Measurements from ENCODE around the gene ARHGEF1. TPM values are rescaled to one million over a fixed set of nuclear protein-coding genes. Genes with fewer than 3 reads are reported as not detected.
"Not testable (repeated sequence)": the region's sequence is repeated elsewhere in the genome, so short reads cannot be mapped to it uniquely, and the experiment has no call there.

Gene ARHGEF1
- total RNA-seq, 1 donor from 2014 or later, result 392 TPM

- Mint-ChIP-seq H3K27me3 (ENCODE audit: insufficient read depth) (peaks cover 24% of the 10 kb centered on the region), H3K36me3 (ENCODE audit: low read depth) (no peaks in the 10 kb centered on the region), H3K9me3 (no peaks in the 10 kb centered on the region), H3K27ac (no peak overlapping the region), H3K4me1 (ENCODE audit: low read depth) (peaks cover 50% of the 10 kb centered on the region), H3K4me3 (no peak overlapping the region)
- DNase-seq (ENCODE audit: low spot score), result no peak
- intact Hi-C loops (cut with micrococcal nuclease), result no loop called here
Observed at GRCh38 chr19:41932259-41932719, 49.3 kb downstream of the ARHGEF1 start.

GRCh38 chr19:41932720-41933332, 49.8 kb downstream of the ARHGEF1 start:
- Mint-ChIP-seq H3K4me3 (no peak overlapping the region), H3K27me3 (ENCODE audit: insufficient read depth) (peaks cover 24% of the 10 kb centered on the region), H3K9me3 (no peaks in the 10 kb centered on the region), H3K36me3 (ENCODE audit: low read depth) (no peaks in the 10 kb centered on the region), H3K4me1 (ENCODE audit: low read depth) (peaks cover 54% of the 10 kb centered on the region), H3K27ac (no peak overlapping the region)
- DNase-seq (ENCODE audit: low spot score), result no peak
- intact Hi-C loops (cut with micrococcal nuclease), result no loop called here

GRCh38 chr19:41933693-41934426, 50.9 kb downstream of the ARHGEF1 start:
- Mint-ChIP-seq H3K27ac (peak overlapping the region; percentile 53), H3K4me3 (peak overlapping the region; percentile 2), H3K9me3 (no peaks in the 10 kb centered on the region), H3K27me3 (ENCODE audit: insufficient read depth) (peaks cover 24% of the 10 kb centered on the region), H3K4me1 (ENCODE audit: low read depth) (peaks cover 52% of the 10 kb centered on the region), H3K36me3 (ENCODE audit: low read depth) (no peaks in the 10 kb centered on the region)
- no peak for DNase-seq (ENCODE audit: low spot score)
- intact Hi-C loops (cut with micrococcal nuclease), result no loop called here

- peak; percentile 61 for DNase-seq (ENCODE audit: low spot score)
- Mint-ChIP-seq H3K36me3 (ENCODE audit: low read depth) (no peaks in the 10 kb centered on the region), H3K4me3 (peak overlapping the region; percentile 13), H3K27ac (peak overlapping the region; percentile 77), H3K4me1 (ENCODE audit: low read depth) (peaks cover 44% of the 10 kb centered on the region), H3K9me3 (no peaks in the 10 kb centered on the region), H3K27me3 (ENCODE audit: insufficient read depth) (peaks cover 24% of the 10 kb centered on the region)
- intact Hi-C loops (cut with micrococcal nuclease), result loop anchor here (1.0 kb wide), 2 partner anchors 16 to 62 kb away; no protein-coding TSS in a partner anchor
Observed at GRCh38 chr19:41934849-41935374, 51.9 kb downstream of the ARHGEF1 start.

GRCh38 chr19:41935760-41936415, 52.9 kb downstream of the ARHGEF1 start:
- Mint-ChIP-seq H3K4me1 (ENCODE audit: low read depth) (peaks cover 35% of the 10 kb centered on the region), H3K36me3 (ENCODE audit: low read depth) (no peaks in the 10 kb centered on the region), H3K27ac (peak overlapping the region; percentile 35), H3K9me3 (no peaks in the 10 kb centered on the region), H3K27me3 (ENCODE audit: insufficient read depth) (peaks cover 26% of the 10 kb centered on the region), H3K4me3 (no peak overlapping the region)
- DNase-seq (ENCODE audit: low spot score), result no peak
- intact Hi-C loops (cut with micrococcal nuclease), result loop anchor here (1.0 kb wide), 2 partner anchors 15 to 63 kb away; no protein-coding TSS in a partner anchor

GRCh38 chr19:41936416-41936850, 53.4 kb downstream of the ARHGEF1 start:
- peaks cover 38% of the 10 kb centered on the region for H3K4me1 Mint-ChIP-seq (ENCODE audit: low read depth)

GRCh38 chr19:41936961-41937360, 54.0 kb downstream of the ARHGEF1 start:
- intact Hi-C loops (cut with micrococcal nuclease), result no loop called here
- Mint-ChIP-seq H3K27me3 (ENCODE audit: insufficient read depth) (peaks cover 31% of the 10 kb centered on the region), H3K4me1 (ENCODE audit: low read depth) (peaks cover 42% of the 10 kb centered on the region), H3K36me3 (ENCODE audit: low read depth) (no peaks in the 10 kb centered on the region), H3K27ac (peak overlapping the region; percentile 40), H3K4me3 (no peak overlapping the region), H3K9me3 (no peaks in the 10 kb centered on the region)
- no peak for DNase-seq (ENCODE audit: low spot score)

More at GRCh38 chr19:41936416-41936850, 53.4 kb downstream of the ARHGEF1 start:
- no peaks in the 10 kb centered on the region for H3K9me3 Mint-ChIP-seq
- no peak for DNase-seq (ENCODE audit: low spot score)
- peaks cover 26% of the 10 kb centered on the region for H3K27me3 Mint-ChIP-seq (ENCODE audit: insufficient read depth)
- intact Hi-C loops (cut with micrococcal nuclease), result no loop called here
- peak overlapping the region; percentile 40 for H3K27ac Mint-ChIP-seq
- no peaks in the 10 kb centered on the region for H3K36me3 Mint-ChIP-seq (ENCODE audit: low read depth)
- H3K4me3 Mint-ChIP-seq, result peak overlapping the region; percentile 16

- Mint-ChIP-seq H3K4me3 (no peak overlapping the region), H3K9me3 (no peaks in the 10 kb centered on the region), H3K36me3 (ENCODE audit: low read depth) (peaks cover 1% of the 10 kb centered on the region), H3K27ac (peak overlapping the region; percentile 7), H3K27me3 (ENCODE audit: insufficient read depth) (peaks cover 28% of the 10 kb centered on the region), H3K4me1 (ENCODE audit: low read depth) (peaks cover 44% of the 10 kb centered on the region)
- no peak for DNase-seq (ENCODE audit: low spot score)
- intact Hi-C loops (cut with micrococcal nuclease), result no loop called here
Observed at GRCh38 chr19:41937525-41938468, 54.8 kb downstream of the ARHGEF1 start.

- H3K9me3 Mint-ChIP-seq; H3K36me3 Mint-ChIP-seq (ENCODE audit: low read depth); H3K27ac Mint-ChIP-seq; intact Hi-C loops (cut with micrococcal nuclease); DNase-seq (ENCODE audit: low spot score): not testable (repeated sequence)
- H3K4me1 Mint-ChIP-seq (ENCODE audit: low read depth), result peaks cover 41% of the 10 kb centered on the region
- H3K4me3 Mint-ChIP-seq, result peak overlapping the region; percentile 28
- H3K27me3 Mint-ChIP-seq (ENCODE audit: insufficient read depth), result peaks cover 20% of the 10 kb centered on the region
Observed at GRCh38 chr19:41939209-41939608, 56.2 kb downstream of the ARHGEF1 start.

- Mint-ChIP-seq H3K4me3 (peak overlapping the region; percentile 85), H3K4me1 (ENCODE audit: low read depth) (peaks cover 43% of the 10 kb centered on the region), H3K27ac (peak overlapping the region; percentile 83), H3K36me3 (ENCODE audit: low read depth) (peaks cover 3% of the 10 kb centered on the region), H3K27me3 (ENCODE audit: insufficient read depth) (peaks cover 16% of the 10 kb centered on the region), H3K9me3 (no peaks in the 10 kb centered on the region)
- DNase-seq (ENCODE audit: low spot score), result no peak
- intact Hi-C loops (cut with micrococcal nuclease), result loop anchor here (10.0 kb wide), 1 partner anchor 395 kb away; no protein-coding TSS in a partner anchor
Observed at GRCh38 chr19:41939861-41940730, 57.1 kb downstream of the ARHGEF1 start.

GRCh38 chr19:41940731-41941409, 57.9 kb downstream of the ARHGEF1 start:
- DNase-seq (ENCODE audit: low spot score), result no peak
- H3K36me3 Mint-ChIP-seq (ENCODE audit: low read depth), result peaks cover 3% of the 10 kb centered on the region
- H3K9me3 Mint-ChIP-seq, result no peaks in the 10 kb centered on the region
- intact Hi-C loops (cut with micrococcal nuclease), result loop anchor here (10.0 kb wide), 1 partner anchor 396 kb away; no protein-coding TSS in a partner anchor
- peak overlapping the region; percentile 83 for H3K27ac Mint-ChIP-seq
- peak overlapping the region; percentile 85 for H3K4me3 Mint-ChIP-seq
- peaks cover 13% of the 10 kb centered on the region for H3K27me3 Mint-ChIP-seq (ENCODE audit: insufficient read depth)
- peaks cover 46% of the 10 kb centered on the region for H3K4me1 Mint-ChIP-seq (ENCODE audit: low read depth)

All from activated T-helper 1 cell treated with anti-CD3 and anti-CD28 coated beads, Interleukin-12 subunit alpha, Interleukin-12 subunit beta, Interleukin-2, Interleukin-4 antibody, amounts not matched to agents 30 ng/mL and 10 ng/mL and 1 ng/mL, durations not matched to agents 14 hours and 24 hours and 36 hours (primary cell).